ENCODE results near the gene STXBP6.

Gene STXBP6

GRCh38 chr14:24885410-24885913 is 164.5 kb downstream of the STXBP6 start:
- no peak for DNase-seq (ENCODE audit: low read depth)

DNA sequence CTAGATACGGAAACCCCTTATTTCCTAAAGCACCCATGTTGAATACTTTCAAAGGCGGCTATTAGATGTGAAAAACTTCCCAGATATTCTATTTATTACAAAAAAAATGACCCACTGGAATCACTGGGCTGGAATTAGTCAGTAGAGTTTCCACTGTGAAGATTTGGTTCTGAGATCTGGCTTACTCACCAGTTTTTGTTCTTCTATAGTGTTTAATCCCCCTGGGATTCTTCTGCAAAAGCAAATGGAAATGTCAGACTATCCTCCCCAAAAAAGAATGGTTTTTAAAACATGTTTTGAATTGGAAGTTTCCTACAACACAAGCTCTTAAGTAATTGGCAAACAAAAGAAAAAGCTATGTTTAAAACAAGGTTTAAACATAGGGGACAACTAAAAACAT is 166.4 kb downstream of the STXBP6 start:
- peak; percentile 27 for DNase-seq (ENCODE audit: low read depth)

DNA sequence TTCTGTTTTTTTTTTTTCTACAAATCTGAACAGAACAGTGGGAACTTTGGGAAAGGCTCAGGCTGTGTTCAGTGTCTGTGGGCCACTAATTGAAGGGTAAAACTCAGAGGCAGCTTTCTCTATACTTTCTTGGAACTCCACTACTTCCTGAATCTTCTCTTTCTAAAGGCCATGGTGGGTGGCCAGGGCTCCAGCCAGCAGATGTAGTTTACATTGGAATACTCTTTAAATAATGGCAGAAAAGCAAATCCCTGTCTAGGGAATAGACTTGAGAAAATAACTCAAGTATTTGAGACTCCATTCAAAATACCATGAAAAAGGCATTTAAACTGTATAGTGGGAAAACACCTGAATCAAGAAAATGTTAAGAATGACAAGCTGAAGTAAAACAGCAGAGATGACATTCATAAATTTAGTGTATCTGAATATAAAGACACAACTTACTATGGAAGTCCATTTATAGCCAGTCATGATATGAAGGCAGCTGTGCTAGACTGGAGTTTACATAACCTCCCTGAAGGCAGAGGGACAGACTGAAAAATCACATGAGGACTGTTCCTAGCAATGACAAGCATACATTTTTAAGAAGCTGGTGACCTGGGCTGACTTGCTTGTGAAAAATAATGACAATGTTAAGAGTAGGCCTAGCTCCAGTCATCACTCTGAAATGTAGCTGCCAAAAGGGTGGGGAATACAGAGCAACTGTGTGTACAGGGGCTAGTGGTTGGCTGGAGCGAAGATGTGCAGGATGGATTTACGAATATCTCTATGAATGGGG is 168.6 kb downstream of the STXBP6 start:
- DNase-seq (ENCODE audit: low read depth) = no peak

DNA sequence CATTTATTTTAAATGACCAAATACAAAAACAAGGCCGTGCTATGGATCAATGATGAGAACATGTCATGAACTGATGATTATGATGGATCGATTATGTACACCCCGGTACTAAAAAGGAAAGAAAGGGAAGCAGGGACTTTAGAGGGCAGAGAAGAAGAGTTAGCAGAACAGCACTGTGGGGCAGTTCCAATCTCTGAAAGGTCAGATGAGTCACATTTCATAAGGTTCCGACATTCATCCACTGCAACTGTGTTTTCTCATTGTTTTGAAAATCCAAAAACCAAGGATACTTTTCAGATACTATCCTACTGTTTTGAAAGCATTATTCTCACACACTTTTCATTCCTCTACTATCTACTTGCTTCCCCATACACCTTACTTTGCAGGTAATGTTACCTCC is 169.3 kb downstream of the STXBP6 start:
- no peak for DNase-seq (ENCODE audit: low read depth)

GRCh38 chr14:24879661-24880386 is 170.1 kb downstream of the STXBP6 start:
- DNase-seq (ENCODE audit: low read depth) = no peak

DNA sequence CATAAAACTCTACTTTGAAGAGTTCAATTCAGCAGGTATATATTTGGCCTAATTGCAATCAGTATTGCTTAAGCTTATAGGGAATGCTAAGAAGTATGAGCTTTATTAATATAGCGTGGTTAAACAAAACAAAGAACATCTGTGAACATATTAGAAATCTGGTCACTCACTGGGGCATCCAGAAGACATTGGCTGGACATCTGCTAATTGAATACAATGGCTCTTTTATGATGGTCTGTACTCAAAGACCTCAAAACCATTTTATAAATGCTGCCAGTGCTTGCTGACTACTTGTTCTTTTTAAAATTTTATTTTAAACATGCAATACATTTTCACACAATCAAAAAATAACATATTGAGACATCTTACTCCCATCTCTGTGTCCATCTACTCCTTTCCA is 173.0 kb downstream of the STXBP6 start:
- DNase-seq (ENCODE audit: low read depth) = no peak

DNA sequence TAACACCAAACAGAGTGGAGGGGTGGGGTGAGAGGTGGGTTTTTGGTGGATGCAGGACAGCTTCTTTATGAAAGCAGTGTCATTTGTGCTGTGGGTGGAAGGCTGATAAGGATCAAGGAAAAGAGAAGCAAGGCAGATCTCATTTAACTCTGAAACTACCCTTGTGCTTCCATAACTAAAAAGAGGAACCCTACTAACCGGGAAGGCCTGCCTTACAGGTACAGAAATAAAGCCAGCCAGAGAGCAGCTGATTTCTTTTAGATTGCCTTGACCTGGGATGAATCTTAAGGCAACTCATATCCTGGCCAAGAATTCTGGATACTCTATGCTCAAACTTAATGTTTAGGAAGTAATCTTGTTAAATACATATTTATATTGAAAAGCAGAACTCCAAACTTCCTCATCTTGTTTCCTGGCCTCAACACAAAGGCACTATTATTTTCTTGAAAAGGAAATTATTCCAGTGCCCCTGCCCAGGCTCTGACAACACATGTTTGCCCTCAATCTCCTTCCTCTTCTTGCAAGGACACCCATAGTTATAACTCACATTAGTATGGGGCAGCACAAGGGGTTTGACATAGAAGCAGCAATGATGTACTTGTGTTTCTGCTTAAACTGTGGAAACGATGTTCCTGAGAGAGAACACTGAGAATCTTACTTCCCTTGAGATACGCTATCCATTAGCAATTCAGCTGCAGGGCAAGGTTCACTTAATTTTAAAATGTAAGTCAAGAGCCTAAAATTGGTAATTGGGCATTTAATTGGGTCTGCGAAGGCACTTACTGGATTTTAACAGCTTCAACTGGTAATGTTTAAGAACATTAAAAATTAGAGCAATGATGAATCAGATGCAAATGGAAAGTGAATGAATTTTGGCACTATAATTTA is 173.7 kb downstream of the STXBP6 start:
- DNase-seq (ENCODE audit: low read depth) = no peak

GRCh38 chr14:24875203-24875838 is 174.6 kb downstream of the STXBP6 start:
- DNase-seq (ENCODE audit: low read depth) = no peak

- no peak for DNase-seq (ENCODE audit: low read depth)
Measured at GRCh38 chr14:24874514-24875202, 175.3 kb downstream of the STXBP6 start.

DNA sequence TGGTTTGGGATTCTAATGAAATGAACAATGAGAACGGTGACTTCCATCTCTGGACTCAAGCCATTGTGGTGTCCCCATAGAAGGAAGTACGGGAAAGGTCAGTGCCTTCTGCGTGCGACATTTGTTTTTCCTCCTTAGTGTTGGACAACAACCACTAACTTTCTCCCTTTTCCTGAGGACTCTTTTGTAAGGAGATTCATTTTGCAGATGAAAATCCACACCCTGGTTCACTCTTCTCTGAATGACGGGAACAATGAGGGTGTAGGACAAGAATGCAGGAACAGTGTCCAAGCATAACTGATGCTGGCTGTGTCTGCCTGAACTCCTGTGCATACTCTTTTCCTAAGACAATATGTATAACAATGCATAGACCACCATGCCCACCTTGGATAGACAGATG is 176.4 kb downstream of the STXBP6 start:
- DNase-seq (ENCODE audit: low read depth) = no peak

DNA sequence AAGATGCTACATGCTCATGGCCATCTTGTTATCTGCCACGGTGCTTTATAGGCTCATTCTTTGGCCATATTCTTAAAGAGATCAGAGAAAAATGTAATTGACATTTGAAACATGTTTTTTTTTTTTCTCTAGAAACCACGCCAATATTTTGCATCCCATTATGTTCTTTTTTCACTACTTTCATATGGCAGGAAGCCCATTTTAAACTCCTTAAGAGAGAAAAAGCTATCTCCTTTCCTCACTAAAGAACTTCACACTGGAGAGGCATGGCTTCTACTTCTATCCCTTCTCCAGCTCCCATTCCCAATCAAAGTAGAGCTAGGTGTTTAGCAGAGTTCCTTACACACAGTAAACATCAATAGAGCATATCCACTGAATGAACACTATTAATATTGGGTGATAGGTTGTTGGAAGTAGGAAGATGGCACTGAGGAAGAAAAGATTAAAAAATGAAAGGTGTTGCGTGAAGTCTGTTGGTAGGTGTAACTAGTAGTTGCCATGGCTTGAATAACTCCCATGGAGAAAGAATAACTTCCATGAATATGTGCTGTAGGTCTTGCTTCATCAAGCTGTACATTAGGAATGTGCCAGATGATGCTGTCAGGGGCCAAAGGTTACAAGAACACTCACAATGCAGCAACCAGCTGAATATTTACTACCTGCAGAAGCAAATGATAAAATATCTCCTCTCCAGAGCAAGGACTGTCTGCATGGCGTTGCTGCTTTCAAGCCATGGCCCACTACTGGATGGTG is 178.8 kb downstream of the STXBP6 start:
- no peak for DNase-seq (ENCODE audit: low read depth)

GRCh38 chr14:24868389-24868788 is 181.6 kb downstream of the STXBP6 start:
- no peak for DNase-seq (ENCODE audit: low read depth)

GRCh38 chr14:24866067-24866639 is 183.8 kb downstream of the STXBP6 start:
- no peak for DNase-seq (ENCODE audit: low read depth)

GRCh38 chr14:24863968-24864684 is 185.8 kb downstream of the STXBP6 start:
- no peak for DNase-seq (ENCODE audit: low read depth)

DNA sequence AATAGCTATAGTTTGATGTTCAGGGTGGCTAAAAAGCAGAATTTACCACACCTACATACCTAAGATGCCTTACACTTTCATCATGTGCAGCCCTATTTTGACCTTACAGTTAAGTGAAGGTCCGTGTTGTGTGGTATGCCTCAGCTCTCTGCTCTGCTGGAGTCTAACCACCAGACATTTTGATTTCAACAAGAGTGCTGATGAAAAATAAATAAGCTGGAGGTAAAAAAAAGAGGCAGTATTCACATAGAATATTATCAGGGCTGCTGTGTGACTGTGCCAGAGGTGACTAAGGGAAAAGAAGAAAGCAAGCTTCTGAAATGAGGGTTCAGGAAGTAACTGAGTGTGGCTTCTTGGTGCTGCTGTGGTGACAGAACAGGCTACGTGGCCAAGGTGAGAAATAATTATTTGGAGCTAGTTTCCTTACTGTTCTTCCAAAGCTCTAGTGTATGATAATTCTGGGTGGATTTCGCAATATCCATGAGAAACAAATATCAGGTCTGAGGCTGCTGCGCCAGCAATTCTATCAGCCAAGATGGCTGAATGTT is 188.8 kb downstream of the STXBP6 start:
- no peak for DNase-seq (ENCODE audit: low read depth)

DNA sequence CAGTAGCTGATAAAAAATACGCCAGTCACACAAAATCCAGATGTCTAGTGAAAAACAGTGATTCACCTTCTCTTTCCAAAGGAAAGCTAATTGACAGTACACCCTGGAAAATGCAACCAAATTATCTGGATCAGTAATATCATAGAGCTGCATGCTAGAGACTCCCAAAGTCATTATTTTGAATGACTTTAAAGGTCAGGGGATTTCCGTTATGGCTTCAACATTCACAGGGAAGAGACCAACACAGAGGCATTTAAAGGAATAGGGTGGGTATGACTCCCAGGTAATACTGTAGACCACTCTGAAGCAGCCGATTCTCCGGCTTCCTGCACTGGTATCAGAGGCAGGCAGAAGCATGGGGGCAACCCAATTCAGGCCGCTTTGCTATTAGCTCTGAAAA is 190.4 kb downstream of the STXBP6 start:
- no peak for DNase-seq (ENCODE audit: low read depth)

GRCh38 chr14:24858684-24859083 is 191.3 kb downstream of the STXBP6 start:
- DNase-seq (ENCODE audit: low read depth) = no peak

- no peak for DNase-seq (ENCODE audit: low read depth)
Measured at GRCh38 chr14:24858052-24858451, 191.9 kb downstream of the STXBP6 start.

DNA sequence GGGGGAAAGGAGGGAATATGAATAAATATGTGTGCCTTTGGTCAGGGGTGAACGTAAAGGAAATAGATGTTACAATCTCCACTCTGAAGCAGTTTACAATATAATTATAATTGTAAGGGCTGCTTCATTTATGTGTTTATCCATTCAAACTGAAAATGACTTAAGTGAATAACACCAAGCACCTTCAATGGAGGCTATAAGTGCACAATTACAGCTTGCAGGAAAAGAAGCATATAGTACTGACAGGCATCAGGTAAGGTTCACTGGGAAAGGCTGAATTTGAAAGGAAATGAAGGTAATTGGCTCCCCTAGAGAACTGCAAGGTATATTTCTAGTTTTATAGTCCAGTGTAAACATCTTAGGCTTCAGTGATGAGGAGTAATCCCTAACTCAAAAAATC is 192.7 kb downstream of the STXBP6 start:
- DNase-seq (ENCODE audit: low read depth) = no peak

Measured in fibroblast of the conjunctiva (primary cell).